Liver (tissue), 9 donors: ENCODE data around the gene BRAF. TPM values are rescaled to one million over a fixed set of nuclear protein-coding genes. Genes with fewer than 3 reads are reported as not detected.

Experiments used
- DNase-seq: peaks from one replicate; pipeline ENCODE4 v3.0.0-alpha.2; 2017; ENCODE audit warnings: low spot score
- H3K27ac ChIP-seq, 2 donors: one replicate each; pipeline ENCODE4 v1.7.0; 2013; ENCODE audit warnings: inconsistent platforms in 2 of 2, low read length in 2 of 2, control low read depth in 1 of 2, low read depth in 1 of 2, mild to moderate bottlenecking in 1 of 2
- H3K27me3 ChIP-seq, 4 donors: one replicate each; pipeline versions ENCODE4 v1.6.1 to v1.7.0; 2013; ENCODE audit warnings: low read length in 3 of 4, inconsistent platforms in 1 of 4, mild to moderate bottlenecking in 1 of 4, moderate library complexity in 1 of 4; ENCODE audit not compliant: control insufficient read depth in 4 of 4, insufficient read depth in 4 of 4
- H3K36me3 ChIP-seq, 4 donors: one replicate each; pipeline versions ENCODE4 v1.6.1 to v1.7.0; 2013; ENCODE audit warnings: low read length in 3 of 4, mild to moderate bottlenecking in 3 of 4, low read depth in 1 of 4, moderate library complexity in 1 of 4; ENCODE audit not compliant: control insufficient read depth in 4 of 4, insufficient read depth in 3 of 4
- H3K4me1 ChIP-seq, 4 donors: one replicate each; pipeline versions ENCODE4 v1.6.1 to v1.7.0; 2013; ENCODE audit warnings: low read length in 3 of 4, mild to moderate bottlenecking in 3 of 4, moderate library complexity in 1 of 4; ENCODE audit not compliant: control insufficient read depth in 4 of 4, insufficient read depth in 4 of 4
- H3K4me3 ChIP-seq, 3 donors: one replicate each; pipeline versions ENCODE4 v1.6.1 to v1.7.0; 2013; ENCODE audit warnings: low read length in 3 of 3, control low read depth in 1 of 3, low read depth in 1 of 3, mild to moderate bottlenecking in 1 of 3
- H3K9ac ChIP-seq, 2 donors: one replicate each; pipeline ENCODE4 v1.7.0; 2013; ENCODE audit warnings: low read length in 2 of 2, mild to moderate bottlenecking in 2 of 2, moderate library complexity in 2 of 2, control low read depth in 1 of 2, low read depth in 1 of 2
- H3K9me3 ChIP-seq, 4 donors: one replicate each; pipeline versions ENCODE4 v1.6.1 to v1.7.0; 2013; ENCODE audit warnings: low read length in 3 of 4; ENCODE audit not compliant: control insufficient read depth in 4 of 4
- ATF3 ChIP-seq: IDR thresholded peaks from 2 replicates; pipeline ENCODE4 v1.6.1; 2016; ENCODE audit warnings: antibody characterized with exemption
- CTCF ChIP-seq: fragments of 150-350 bp; IDR thresholded peaks from 2 replicates; pipeline ENCODE4 v1.5.1; 2017; ENCODE audit warnings: improper control_type of control experiment, low read depth, low read length; ENCODE audit not compliant: missing input control
- EGR1 ChIP-seq, 2 donors: IDR thresholded peaks; 2 replicates each; pipeline ENCODE4 v1.6.1; 2016 to 2018; ENCODE audit warnings: antibody characterized with exemption in 2 of 2, low read depth in 2 of 2
- FOXA1 ChIP-seq: IDR thresholded peaks from 2 replicates; pipeline ENCODE4 v1.6.1; 2016; ENCODE audit warnings: antibody characterized with exemption
- FOXA2 ChIP-seq: IDR thresholded peaks from 2 replicates; pipeline ENCODE4 v1.6.1; 2016; ENCODE audit warnings: antibody characterized with exemption
- GABPA ChIP-seq, 2 donors: IDR thresholded peaks in 1 of 2; conservative IDR thresholded peaks in 1 of 2; 2 replicates each; pipeline ENCODE4 v1.6.1; 2016; ENCODE audit warnings: antibody characterized with exemption in 2 of 2, mild to moderate bottlenecking in 1 of 2, moderate library complexity in 1 of 2
- HNF4A ChIP-seq, 2 donors: conservative IDR thresholded peaks; 2 replicates each; pipeline ENCODE4 v1.6.1; 2016; ENCODE audit warnings: antibody characterized with exemption in 2 of 2, mild to moderate bottlenecking in 2 of 2
- NR2F2 ChIP-seq: IDR thresholded peaks from 2 replicates; pipeline ENCODE4 v1.6.1; 2016; ENCODE audit warnings: antibody characterized with exemption
- RAD21 ChIP-seq, 2 donors: IDR thresholded peaks; 2 replicates each; pipeline ENCODE4 v1.6.1; 2016; ENCODE audit warnings: antibody characterized with exemption in 2 of 2, mild to moderate bottlenecking in 2 of 2
- REST ChIP-seq: IDR thresholded peaks from 2 replicates; pipeline ENCODE4 v1.6.1; 2016; ENCODE audit warnings: antibody characterized with exemption, mild to moderate bottlenecking
- RXRA ChIP-seq, 2 donors: IDR thresholded peaks; 2 replicates each; pipeline ENCODE4 v1.6.1; 2017 to 2018; ENCODE audit warnings: antibody characterized with exemption in 2 of 2, mild to moderate bottlenecking in 1 of 2
- SP1 ChIP-seq: IDR thresholded peaks from 2 replicates; pipeline ENCODE4 v1.6.1; 2018; ENCODE audit warnings: antibody characterized with exemption, mild to moderate bottlenecking
- TAF1 ChIP-seq: conservative IDR thresholded peaks from 2 replicates; pipeline ENCODE4 v1.6.1; 2016; ENCODE audit warnings: antibody characterized with exemption, mild to moderate bottlenecking
- YY1 ChIP-seq: IDR thresholded peaks from 2 replicates; pipeline ENCODE4 v1.6.1; 2016; ENCODE audit warnings: antibody characterized with exemption, mild to moderate bottlenecking
- WGBS: extraction: QIAGEN DNeasy Blood & Tissue Kit; methylation state at CpG from one replicate; pipeline ENCODE4 v1.1.7; 2013; 5-methylcytosine and 5-hydroxymethylcytosine counted together
- polyA plus RNA-seq, 2 donors: library from polyadenylated mRNA; stranded (reverse) in 1 of 2; unstranded in 1 of 2; fragments of 200-250 nt in 1 of 2; fragments of >200 nt in 1 of 2; fragmentation: Nextera tagmentation in 1 of 2; extraction: Ambion mirVana in 1 of 2; gene quantifications; one replicate each; pipeline versions ENCODE4 v1.2.1 to v1.2.3, GENCODE V29; 2013 to 2015
- total RNA-seq, 2 donors: library from RNA; depleted of rRNA; stranded (reverse); fragments of >200 nt; gene quantifications; one replicate each; pipeline ENCODE4 v1.2.3, GENCODE V29; 2014
- donor health status: healthy.
- donor health status: healthy.
- donor health status: healthy.
- donor health status: healthy.
- donor health status: healthy.

BRAF gene
- total and polyA plus RNA-seq, 4 donors: 2.6 to 21.9 (median 14.0) TPM

GRCh38 chr7:140773104-140773503, 151.6 kb downstream of the BRAF start:
- Histone ChIP-seq H3K27me3 (no peaks in the 10 kb centered on the region), H3K9ac (no peak overlapping the region), H3K4me3 (no peak overlapping the region), H3K36me3 (peaks cover 0 to 35% (median 22%) of the 10 kb centered on the region in 4 donors), H3K4me1 (no peaks in the 10 kb centered on the region), H3K9me3 (no peaks in the 10 kb centered on the region), H3K27ac (no peak overlapping the region)
- no peak for DNase-seq
- 96% methylated on average over 3 of the region's 3 CpGs for WGBS
- no peak for TF ChIP-seq ATF3
- TF ChIP-seq RAD21 (IDR thresholded peaks at IDR 0.05): no peak
- TF ChIP-seq RXRA (IDR thresholded peaks at IDR 0.05): no peak
- no peak for TF ChIP-seq FOXA2
- no peak for TF ChIP-seq FOXA1
- TF ChIP-seq YY1: no peak
- no peak for TF ChIP-seq NR2F2
- no peak for TF ChIP-seq GABPA (IDR thresholded peaks at IDR 0.05 in 1 of 2, conservative IDR thresholded peaks at IDR 0.05 in 1 of 2)
- TF ChIP-seq EGR1 (IDR thresholded peaks at IDR 0.05; ENCODE audit: low read depth in 2 of 2): no peak
- no peak for TF ChIP-seq CTCF
- no peak for TF ChIP-seq TAF1
- no peak for TF ChIP-seq HNF4A (conservative IDR thresholded peaks at IDR 0.05)
- TF ChIP-seq REST: no peak

- DNase-seq: no peak
- H3K36me3 ChIP-seq: peaks cover 0 to 28% (median 20%) of the 10 kb centered on the region in 4 donors
- H3K4me3 ChIP-seq: no peak overlapping the region
- H3K9me3 ChIP-seq: no peaks in the 10 kb centered on the region
- no peak overlapping the region for H3K9ac ChIP-seq
- TF ChIP-seq NR2F2 (no peak), GABPA (IDR thresholded peaks at IDR 0.05 in 1 of 2, conservative IDR thresholded peaks at IDR 0.05 in 1 of 2) (no peak), CTCF (no peak), HNF4A (conservative IDR thresholded peaks at IDR 0.05) (no peak), SP1 (no peak), FOXA2 (no peak), EGR1 (IDR thresholded peaks at IDR 0.05; ENCODE audit: low read depth in 2 of 2) (no peak), FOXA1 (no peak), RXRA (IDR thresholded peaks at IDR 0.05) (no peak)
- no peaks in the 10 kb centered on the region for H3K4me1 ChIP-seq
- no peaks in the 10 kb centered on the region for H3K27me3 ChIP-seq
- no peak overlapping the region for H3K27ac ChIP-seq
Measured at GRCh38 chr7:140771826-140772225, 152.9 kb downstream of the BRAF start.
